GM18870 (cell line): ENCODE measurements around the gene BCL11B.

Source experiments
- ATAC-seq: cut with Tn5 transposase; IDR thresholded peaks from one replicate; pipeline ENCODE4 v1.9.1; 2021; ENCODE audit warnings: moderate library complexity; ENCODE audit not compliant: unreplicated experiment

BCL11B gene

DNA sequence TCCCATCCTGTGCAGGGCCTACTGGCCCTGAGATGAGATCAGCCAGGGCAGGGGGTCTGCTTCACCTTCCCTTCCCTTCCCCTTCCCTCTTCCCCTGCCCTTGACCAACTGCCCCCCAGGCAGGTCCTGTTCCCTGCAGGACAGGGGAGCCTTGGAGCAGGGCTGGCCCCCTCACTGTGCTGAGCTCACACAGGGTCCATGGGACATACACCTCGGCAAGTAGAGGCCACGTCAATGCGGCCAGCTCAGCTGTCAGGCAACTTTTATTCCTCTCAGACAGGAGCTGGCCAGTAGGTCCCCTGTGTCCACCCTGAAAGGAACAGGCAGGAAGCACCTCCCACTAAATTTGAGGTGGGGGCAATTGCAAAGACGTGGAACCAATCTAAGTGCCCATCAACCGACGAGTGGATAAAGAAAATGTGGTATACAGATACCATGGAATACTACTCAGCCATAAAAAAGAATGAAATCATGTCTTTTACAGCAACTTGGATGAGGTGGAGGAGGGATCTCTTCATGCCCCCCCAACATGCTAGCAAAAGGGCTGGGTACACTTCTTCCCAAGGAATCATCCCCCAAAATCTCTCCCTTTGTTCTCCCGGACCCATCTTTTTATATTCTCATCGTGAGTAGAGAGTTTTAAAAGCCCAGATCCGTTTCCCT, 148.7 kb downstream of the BCL11B start:
- no peak for ATAC-seq

DNA sequence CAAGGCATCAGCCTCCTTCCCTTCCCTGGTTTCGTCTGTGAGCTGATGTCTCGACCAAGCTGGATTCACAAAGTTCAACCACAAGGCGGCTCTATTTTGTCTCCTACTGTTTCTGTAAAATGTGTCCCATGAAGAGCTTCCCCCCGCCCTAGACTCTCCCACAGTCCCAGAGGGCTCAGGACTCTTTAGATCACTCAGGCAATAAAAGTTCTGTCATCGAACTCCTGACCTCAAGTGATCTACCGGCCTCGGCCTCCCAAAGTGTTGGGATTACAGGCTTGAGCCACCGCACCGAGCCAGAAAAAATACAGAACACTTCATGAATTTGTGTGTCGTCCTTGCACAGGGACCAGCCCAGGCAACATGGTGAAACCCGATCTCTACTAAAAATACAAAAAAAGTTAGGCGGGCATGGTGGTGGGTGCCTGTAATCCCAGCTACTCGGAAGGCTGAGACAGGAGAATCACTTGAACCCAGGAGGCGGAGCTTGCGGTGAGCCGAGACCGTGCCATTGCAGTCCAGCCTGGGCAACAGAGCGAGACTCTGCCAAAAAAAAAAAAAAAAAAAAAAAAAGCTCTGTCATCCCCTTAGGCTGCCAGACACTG, 149.4 kb downstream of the BCL11B start:
- ATAC-seq, result no peak

DNA sequence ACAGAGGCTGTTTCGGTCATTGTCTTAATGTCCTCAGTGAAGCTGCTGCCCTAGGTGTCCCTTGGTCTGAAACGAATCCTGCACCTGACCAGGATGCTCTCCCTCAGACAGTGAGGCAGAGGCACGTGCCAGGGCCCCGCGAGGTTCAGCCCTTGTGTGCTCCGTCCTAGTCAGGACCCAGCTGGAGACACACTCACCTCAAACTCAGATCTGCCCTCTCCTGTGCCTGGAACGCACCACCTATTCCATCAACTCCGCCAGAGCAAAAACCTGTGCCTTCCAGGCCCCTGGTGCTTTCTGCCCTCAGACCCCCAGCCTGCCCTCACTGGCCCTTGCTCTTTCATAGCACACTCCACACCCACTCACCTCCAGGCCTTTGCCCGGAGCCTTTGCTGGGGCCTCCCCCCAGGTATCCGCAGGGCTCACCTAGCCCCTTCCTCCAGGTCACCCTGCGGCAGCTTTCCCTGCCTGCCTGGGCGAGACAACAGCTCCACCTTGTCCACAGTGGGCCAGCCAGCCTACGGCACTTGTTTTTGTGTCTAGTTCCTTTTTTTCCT, 150.6 kb downstream of the BCL11B start:
- ATAC-seq, result no peak

DNA sequence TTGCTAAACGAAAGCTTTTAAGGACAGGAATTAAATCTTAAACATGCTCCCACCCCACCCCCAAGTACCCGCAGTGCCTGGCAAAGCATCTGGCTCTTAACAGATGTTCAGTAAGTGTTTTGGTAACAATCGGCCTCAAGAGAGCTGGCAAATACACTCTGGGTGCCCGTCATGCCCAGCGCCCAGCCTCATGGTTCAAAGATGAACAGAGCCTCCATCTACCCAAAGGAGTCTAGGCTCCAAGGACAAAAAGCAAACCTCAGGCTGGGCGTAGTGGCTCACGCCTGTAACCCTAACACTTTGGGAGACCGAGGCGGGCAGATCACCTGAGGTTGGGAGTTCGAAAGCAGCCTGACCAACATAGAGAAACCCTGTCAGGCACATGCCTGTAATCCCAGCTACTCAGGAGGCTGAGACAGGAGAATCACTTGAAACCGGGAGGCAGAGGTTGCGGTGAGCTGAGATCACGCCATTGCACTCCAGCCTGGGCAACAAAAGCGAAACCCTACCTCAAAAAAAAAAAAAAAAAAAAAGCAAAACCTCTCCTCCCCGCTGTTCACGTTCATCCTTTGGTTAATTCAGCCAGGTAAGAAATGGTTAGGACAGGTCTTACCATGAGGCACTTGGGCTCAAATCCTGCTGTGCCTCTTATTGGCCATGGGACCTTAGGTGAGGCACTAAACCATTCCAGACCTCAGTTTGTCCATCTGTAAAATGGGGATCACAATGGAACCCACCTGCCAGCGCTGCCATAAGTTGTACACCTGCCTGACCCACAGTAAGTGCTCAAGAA, 151.3 kb downstream of the BCL11B start:
- ATAC-seq, result no peak

DNA sequence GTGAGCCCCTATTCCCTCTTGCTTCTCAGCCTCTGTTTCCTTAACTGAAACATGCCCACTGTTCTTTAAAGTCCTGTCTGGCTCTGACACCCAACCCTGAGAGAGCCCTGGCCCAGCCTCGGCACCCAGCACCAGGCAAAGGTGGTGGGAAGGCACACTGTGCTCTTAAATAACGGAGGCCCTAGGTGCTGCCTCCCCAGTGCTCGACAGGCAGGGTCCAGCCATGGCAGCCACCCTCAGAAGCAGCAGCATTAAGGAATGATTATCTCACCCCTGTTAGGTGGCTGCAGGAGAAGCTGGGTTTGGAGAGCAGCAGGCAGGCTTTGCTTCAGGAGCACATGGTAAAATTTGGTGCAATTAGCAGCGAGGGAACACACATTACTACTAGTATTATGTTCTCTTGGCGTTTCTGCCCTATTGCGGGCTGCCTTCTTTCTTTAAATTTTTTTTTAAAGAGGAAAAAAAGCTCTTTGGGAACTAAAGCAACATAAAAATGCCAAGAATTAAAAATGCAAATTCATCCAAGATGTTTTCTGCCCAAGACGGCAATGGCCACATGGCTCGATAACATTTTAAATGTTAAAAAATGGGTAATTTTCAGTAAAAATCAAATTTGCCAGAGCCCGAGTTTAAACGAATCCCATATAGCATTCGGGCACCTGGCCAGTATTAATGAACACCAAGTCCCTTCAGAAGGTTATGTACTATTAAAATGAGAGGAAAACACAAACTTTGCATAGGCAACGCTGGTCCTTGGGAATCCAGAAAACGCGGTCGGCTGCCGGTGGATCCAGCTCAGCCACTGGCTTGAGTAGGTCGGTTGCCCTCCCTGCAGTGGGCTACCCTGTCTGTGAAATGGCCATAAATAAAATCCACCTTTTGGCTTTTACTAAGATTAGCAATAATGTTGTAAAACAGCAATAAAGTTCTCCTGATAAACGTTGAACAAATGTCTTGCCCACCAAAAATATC, 152.2 kb downstream of the BCL11B start:
- ATAC-seq, result no peak
